Measurements from ENCODE around the gene ATP6V1G3. TPM values are rescaled to one million over a fixed set of nuclear protein-coding genes. Genes with fewer than 3 reads are reported as not detected.
"Not testable (repeated sequence)": the region's sequence is repeated elsewhere in the genome, so short reads cannot be mapped to it uniquely, and the experiment has no call there.

ATP6V1G3 gene
- total RNA-seq, 1 donor from 2014 or later: not detected

DNA sequence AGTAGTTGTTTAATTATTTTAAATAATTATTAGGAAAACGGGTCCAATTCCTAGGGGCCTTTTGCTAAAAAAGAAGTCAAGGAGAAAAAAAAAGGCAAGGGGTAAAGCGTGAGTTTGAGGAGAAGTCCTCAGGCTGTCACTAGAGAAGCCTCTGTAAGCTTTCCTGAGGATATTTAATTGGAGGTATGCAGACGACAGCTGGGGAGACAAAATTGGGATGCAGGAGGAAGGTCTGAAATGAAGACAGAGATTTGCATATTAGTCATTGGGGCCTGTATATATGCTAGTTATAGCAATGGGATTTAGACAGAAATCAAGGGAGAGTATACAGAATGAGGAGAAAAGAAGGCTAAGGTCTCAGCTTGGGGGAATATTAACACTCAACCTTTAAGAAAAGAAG is 8.6 kb downstream of the ATP6V1G3 start:
- DNase-seq (ENCODE audit: low read depth): no peak
- TF ChIP-seq, protein P1, sequence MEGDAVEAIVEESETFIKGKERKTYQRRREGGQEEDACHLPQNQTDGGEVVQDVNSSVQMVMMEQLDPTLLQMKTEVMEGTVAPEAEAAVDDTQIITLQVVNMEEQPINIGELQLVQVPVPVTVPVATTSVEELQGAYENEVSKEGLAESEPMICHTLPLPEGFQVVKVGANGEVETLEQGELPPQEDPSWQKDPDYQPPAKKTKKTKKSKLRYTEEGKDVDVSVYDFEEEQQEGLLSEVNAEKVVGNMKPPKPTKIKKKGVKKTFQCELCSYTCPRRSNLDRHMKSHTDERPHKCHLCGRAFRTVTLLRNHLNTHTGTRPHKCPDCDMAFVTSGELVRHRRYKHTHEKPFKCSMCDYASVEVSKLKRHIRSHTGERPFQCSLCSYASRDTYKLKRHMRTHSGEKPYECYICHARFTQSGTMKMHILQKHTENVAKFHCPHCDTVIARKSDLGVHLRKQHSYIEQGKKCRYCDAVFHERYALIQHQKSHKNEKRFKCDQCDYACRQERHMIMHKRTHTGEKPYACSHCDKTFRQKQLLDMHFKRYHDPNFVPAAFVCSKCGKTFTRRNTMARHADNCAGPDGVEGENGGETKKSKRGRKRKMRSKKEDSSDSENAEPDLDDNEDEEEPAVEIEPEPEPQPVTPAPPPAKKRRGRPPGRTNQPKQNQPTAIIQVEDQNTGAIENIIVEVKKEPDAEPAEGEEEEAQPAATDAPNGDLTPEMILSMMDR (conservative IDR thresholded peaks at IDR 0.05; ENCODE audit: low read depth, low read length): no peak
- H3K4me3 ChIP-seq (ENCODE audit: low read depth, low read length): no peak overlapping the region

DNA sequence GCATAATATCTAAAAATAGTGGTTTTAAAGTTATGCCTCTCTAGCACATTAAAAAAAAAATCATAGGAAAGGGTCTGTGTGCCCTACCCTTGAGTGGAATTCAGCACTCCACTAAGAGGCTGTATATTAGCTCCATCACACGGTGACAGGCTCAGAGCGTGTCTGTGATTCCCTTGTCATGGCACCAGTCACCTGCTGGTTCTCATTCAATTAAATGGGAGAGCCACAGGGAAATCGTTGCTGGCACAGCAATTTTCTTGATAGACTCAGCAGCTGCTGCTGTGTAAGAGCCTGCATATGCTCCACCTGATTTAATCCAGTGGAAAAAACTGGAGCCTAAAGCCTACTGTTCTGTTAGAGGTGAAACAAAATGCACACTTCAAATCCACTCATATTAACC is 9.5 kb downstream of the ATP6V1G3 start:
- H3K4me3 ChIP-seq (ENCODE audit: low read depth, low read length): no peak overlapping the region
- no peak for DNase-seq (ENCODE audit: low read depth)
- TF ChIP-seq, protein P1 (conservative IDR thresholded peaks at IDR 0.05; ENCODE audit: low read depth, low read length): no peak

DNA sequence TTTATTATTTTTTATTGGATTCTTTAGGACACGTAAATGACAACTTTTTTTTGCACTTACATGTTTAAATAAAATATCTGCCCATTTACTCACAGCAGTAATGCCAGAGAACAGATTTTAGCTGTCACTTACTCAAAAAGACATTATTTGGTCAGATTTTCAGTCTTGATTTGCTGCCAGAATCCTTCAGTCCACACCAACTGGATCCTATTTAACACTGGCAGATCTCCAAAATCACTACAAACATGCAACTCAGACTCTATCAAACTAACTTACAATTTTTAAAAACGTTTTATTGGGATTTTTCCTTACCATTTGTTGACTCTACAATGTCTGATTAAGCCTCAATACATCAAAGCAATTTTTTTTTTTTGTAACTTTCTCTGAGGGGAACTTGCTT is 11.1 kb downstream of the ATP6V1G3 start:
- TF ChIP-seq, protein P1 (conservative IDR thresholded peaks at IDR 0.05; ENCODE audit: low read depth, low read length): no peak
- DNase-seq (ENCODE audit: low read depth): no peak
- H3K4me3 ChIP-seq (ENCODE audit: low read depth, low read length): no peak overlapping the region

DNA sequence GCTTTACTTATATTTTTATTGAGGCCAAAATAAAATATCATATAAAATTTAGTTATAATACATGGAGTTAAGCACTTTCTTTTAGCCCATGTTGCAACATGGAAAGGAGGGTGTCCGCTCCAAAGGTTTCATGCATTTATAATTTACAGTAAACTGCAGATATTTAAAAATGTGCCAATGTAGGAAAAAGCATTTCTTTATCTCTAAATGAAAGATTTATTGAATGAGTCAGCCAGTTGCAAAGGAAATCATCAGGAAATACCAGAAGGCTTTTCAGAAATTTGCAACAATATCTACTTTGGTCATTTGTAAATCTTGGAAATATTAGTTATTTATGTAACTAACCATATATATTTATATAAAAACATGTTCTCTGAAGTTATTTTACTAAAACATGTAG is 12.1 kb downstream of the ATP6V1G3 start:
- H3K4me3 ChIP-seq (ENCODE audit: low read depth, low read length): no peak overlapping the region
- no peak for DNase-seq (ENCODE audit: low read depth)
- TF ChIP-seq, protein P1 (conservative IDR thresholded peaks at IDR 0.05; ENCODE audit: low read depth, low read length): no peak

DNA sequence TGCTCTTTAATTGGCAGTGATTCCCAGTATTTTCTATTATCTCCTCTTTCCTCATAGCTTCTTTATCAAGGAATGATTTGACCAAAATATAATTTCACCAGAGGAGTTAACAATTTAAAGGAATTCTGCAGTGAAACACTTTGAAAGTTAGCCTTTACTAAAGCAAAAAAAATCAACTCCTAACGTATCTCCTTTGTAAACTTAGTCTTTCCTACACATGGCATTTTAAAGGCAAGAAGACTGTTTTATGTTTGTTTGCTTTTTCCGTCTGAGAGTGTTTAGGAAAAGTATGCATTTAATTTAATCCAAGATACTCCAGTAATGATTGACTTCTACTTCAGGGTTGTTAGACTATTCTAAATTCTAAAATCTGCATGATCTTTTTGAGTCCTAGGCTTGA is 15.9 kb downstream of the ATP6V1G3 start:
- no peak overlapping the region for H3K4me3 ChIP-seq (ENCODE audit: low read depth, low read length)
- TF ChIP-seq, protein P1 (conservative IDR thresholded peaks at IDR 0.05; ENCODE audit: low read depth, low read length): no peak
- DNase-seq (ENCODE audit: low read depth): no peak

DNA sequence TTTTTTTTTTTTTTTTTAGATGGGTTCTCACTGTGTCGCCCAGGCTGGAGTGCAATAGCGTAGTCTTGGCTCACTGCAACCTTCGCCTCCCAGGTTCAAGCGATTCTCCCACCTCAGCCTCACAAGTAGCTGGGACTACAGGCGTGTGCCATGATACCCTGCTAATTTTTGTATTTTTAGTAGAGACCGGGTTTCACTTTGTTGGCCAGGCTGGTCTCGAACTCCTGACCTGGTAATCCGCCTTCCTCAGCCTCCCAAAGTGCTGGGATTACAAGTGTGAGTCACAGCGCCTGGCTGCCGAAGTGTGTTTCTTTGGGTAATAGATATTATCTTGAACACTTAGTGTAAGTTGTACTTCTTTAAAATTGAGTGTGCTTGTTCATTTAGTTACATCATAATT is 16.4 kb downstream of the ATP6V1G3 start:
- not testable (repeated sequence) for DNase-seq (ENCODE audit: low read depth); H3K4me3 ChIP-seq (ENCODE audit: low read depth, low read length)

DNA sequence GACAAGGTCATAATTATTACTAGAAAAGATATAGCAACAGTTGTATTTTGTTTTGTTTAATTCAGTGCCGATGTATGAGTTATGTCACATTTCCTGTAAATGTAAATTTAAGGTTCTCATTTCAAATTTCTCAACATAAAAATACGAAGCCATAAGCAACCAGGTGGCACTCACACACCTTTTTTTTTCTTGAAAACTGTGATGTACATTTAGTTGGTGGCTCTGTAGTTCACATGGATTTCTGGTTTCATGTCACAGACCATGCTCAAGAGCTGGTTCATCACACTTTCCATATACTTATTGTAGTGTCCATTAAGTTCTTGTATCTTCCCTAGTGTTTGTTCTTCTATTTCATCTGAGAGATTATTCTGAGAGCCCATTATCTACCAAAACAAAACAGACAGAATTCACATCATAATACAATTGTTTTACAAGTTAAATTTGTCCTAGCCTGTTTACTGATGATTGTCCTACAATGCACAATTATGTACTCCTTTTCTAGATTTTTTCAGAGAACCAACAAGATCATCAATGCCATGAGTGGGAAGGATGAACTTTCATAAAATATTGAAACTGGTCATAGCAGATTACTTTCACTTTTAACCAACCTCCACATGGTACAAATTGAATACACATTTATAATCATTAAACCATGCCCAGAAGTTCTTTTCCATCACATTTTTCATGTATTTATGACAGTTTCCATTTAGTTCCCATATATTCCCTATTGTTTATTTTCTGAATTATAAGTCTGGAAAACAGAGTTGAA is 17.1 kb downstream of the ATP6V1G3 start:
- no peak for DNase-seq (ENCODE audit: low read depth)
- no peak overlapping the region for H3K4me3 ChIP-seq (ENCODE audit: low read depth, low read length)
- TF ChIP-seq, protein P1 (conservative IDR thresholded peaks at IDR 0.05; ENCODE audit: low read depth, low read length): no peak

All from epithelial cell of proximal tubule (primary cell).